ENCODE measurements around the gene HACE1.
"Not testable (repeated sequence)": the region's sequence is repeated elsewhere in the genome, so short reads cannot be mapped to it uniquely, and the experiment has no call there.

Gene HACE1

GRCh38 chr6:104828478-104828877 lies 31.2 kb downstream of the HACE1 start:
- no peak for DNase-seq (ENCODE audit: low spot score)

- not testable (repeated sequence) for DNase-seq (ENCODE audit: low spot score)
Observed at GRCh38 chr6:104820820-104821219, 38.9 kb downstream of the HACE1 start.

GRCh38 chr6:104816125-104816524 lies 43.6 kb downstream of the HACE1 start:
- no peak for DNase-seq (ENCODE audit: low spot score)

GRCh38 chr6:104814743-104815142 lies 45.0 kb downstream of the HACE1 start:
- DNase-seq (ENCODE audit: low spot score): no peak

GRCh38 chr6:104813552-104813951 lies 46.2 kb downstream of the HACE1 start:
- no peak for DNase-seq (ENCODE audit: low spot score)

- DNase-seq (ENCODE audit: low spot score): no peak
Observed at GRCh38 chr6:104809116-104809515, 50.6 kb downstream of the HACE1 start.

- DNase-seq (ENCODE audit: low spot score): not testable (repeated sequence)
Observed at GRCh38 chr6:104805335-104805734, 54.4 kb downstream of the HACE1 start.

- DNase-seq (ENCODE audit: low spot score): no peak
Observed at GRCh38 chr6:104799134-104799657, 60.5 kb downstream of the HACE1 start.

GRCh38 chr6:104796031-104796785 lies 63.5 kb downstream of the HACE1 start:
- no peak for DNase-seq (ENCODE audit: low spot score)

- DNase-seq (ENCODE audit: low spot score): no peak
Observed at GRCh38 chr6:104795363-104795762, 64.4 kb downstream of the HACE1 start.

GRCh38 chr6:104789770-104790190 lies 69.9 kb downstream of the HACE1 start:
- no peak for DNase-seq (ENCODE audit: low spot score)

- DNase-seq (ENCODE audit: low spot score): no peak
Observed at GRCh38 chr6:104788400-104788799, 71.3 kb downstream of the HACE1 start.

GRCh38 chr6:104787305-104787704 lies 72.4 kb downstream of the HACE1 start:
- no peak for DNase-seq (ENCODE audit: low spot score)

- DNase-seq (ENCODE audit: low spot score): no peak
Observed at GRCh38 chr6:104784884-104785283, 74.8 kb downstream of the HACE1 start.

- peak; percentile 48 for DNase-seq (ENCODE audit: low spot score)
Observed at GRCh38 chr6:104771258-104771832, 88.4 kb downstream of the HACE1 start.

- no peak for DNase-seq (ENCODE audit: low spot score)
Observed at GRCh38 chr6:104768906-104769305, 90.8 kb downstream of the HACE1 start.

GRCh38 chr6:104766595-104766994 lies 93.1 kb downstream of the HACE1 start:
- DNase-seq (ENCODE audit: low spot score): no peak

GRCh38 chr6:104754788-104755409 lies 104.8 kb downstream of the HACE1 start:
- no peak for DNase-seq (ENCODE audit: low spot score)

GRCh38 chr6:104753251-104753650 lies 106.5 kb downstream of the HACE1 start:
- DNase-seq (ENCODE audit: low spot score): no peak

GRCh38 chr6:104750449-104750848 lies 109.3 kb downstream of the HACE1 start:
- DNase-seq (ENCODE audit: low spot score): no peak

- DNase-seq (ENCODE audit: low spot score): not testable (repeated sequence)
Observed at GRCh38 chr6:104739124-104739523, 120.6 kb downstream of the HACE1 start.

GRCh38 chr6:104737567-104737966 lies 122.2 kb downstream of the HACE1 start:
- DNase-seq (ENCODE audit: low spot score): not testable (repeated sequence)

- no peak for DNase-seq (ENCODE audit: low spot score)
Observed at GRCh38 chr6:104736545-104736944, 123.2 kb downstream of the HACE1 start.

All from hematopoietic multipotent progenitor cell treated with erythropoietin and hydrocortisone succinate and interleukin-3 and kit ligand, for 15 days (in vitro differentiated cells).